NT2/D1 (cell line): ENCODE results near the gene SOAT2.

Experiments
- SUZ12 ChIP-seq: IDR thresholded peaks from 2 replicates; pipeline ENCODE4 v1.6.1; 2011; ENCODE audit not compliant: insufficient read length, insufficient read depth; ENCODE audit errors: extremely low read depth
- YY1 ChIP-seq: IDR thresholded peaks from 2 replicates; pipeline ENCODE4 v1.6.1; 2011; ENCODE audit not compliant: insufficient read length, insufficient read depth
- ZNF274 ChIP-seq: IDR thresholded peaks from 2 replicates; pipeline ENCODE4 v1.6.1; 2011; ENCODE audit warnings: mild to moderate bottlenecking, low read depth, low read length

GRCh38 chr12:53118751-53119300, 15.5 kb downstream of the SOAT2 start:
- TF ChIP-seq ZNF274 (no peak), SUZ12 (no peak), YY1 (no peak)
